H9 (cell line): ENCODE measurements around the gene MAPK8IP3. TPM values are rescaled to one million over a fixed set of nuclear protein-coding genes. Genes with fewer than 3 reads are reported as not detected.

ENCODE experiments used
- DNase-seq: peaks from one replicate; pipeline ENCODE4 v3.0.0-alpha.2; 2017
- H2AFZ ChIP-seq: one replicate; pipeline ENCODE4 v1.6.1; 2013; ENCODE audit warnings: mild to moderate bottlenecking, low read length, control low read depth, moderate library complexity
- H2AK5ac ChIP-seq: 2 replicates; pipeline ENCODE4 v1.6.1; 2013; ENCODE audit warnings: low read length, control low read depth, mixed read lengths; ENCODE audit not compliant: insufficient read length
- H2BK120ac ChIP-seq: one replicate; pipeline ENCODE4 v1.6.1; 2013; ENCODE audit warnings: low read depth, mild to moderate bottlenecking, low read length, control low read depth, inconsistent platforms; ENCODE audit not compliant: poor library complexity, severe bottlenecking
- H2BK12ac ChIP-seq: 2 replicates; pipeline ENCODE4 v1.6.1; 2013; ENCODE audit warnings: low read length, control low read depth, mixed read lengths, low read depth; ENCODE audit not compliant: insufficient read length
- H2BK15ac ChIP-seq: 2 replicates; pipeline ENCODE4 v1.6.1; 2013; ENCODE audit warnings: low read depth, low read length, control low read depth
- H2BK20ac ChIP-seq: one replicate; pipeline ENCODE4 v1.6.1; 2013; ENCODE audit warnings: low read depth, mild to moderate bottlenecking, low read length, control low read depth, inconsistent platforms; ENCODE audit not compliant: poor library complexity, severe bottlenecking
- H2BK5ac ChIP-seq: 2 replicates; pipeline ENCODE4 v1.6.1; 2013; ENCODE audit warnings: low read length, control low read depth, mixed read lengths; ENCODE audit not compliant: insufficient read length
- H3K14ac ChIP-seq: 2 replicates; pipeline ENCODE4 v1.6.1; 2013; ENCODE audit warnings: low read length, control low read depth; ENCODE audit not compliant: insufficient read depth
- H3K18ac ChIP-seq: 2 replicates; pipeline ENCODE4 v1.6.1; 2013; ENCODE audit warnings: low read depth, mild to moderate bottlenecking, mixed read lengths, low read length, control low read depth; ENCODE audit not compliant: insufficient read length
- H3K23ac ChIP-seq: 2 replicates; pipeline ENCODE4 v1.6.1; 2013; ENCODE audit warnings: low read length, control low read depth, mixed read lengths, low read depth; ENCODE audit not compliant: insufficient read length
- H3K23me2 ChIP-seq: 2 replicates; pipeline ENCODE4 v1.6.1; 2013; ENCODE audit warnings: low read depth, mild to moderate bottlenecking, mixed read lengths, low read length, control low read depth; ENCODE audit not compliant: insufficient read length, poor library complexity, severe bottlenecking
- H3K27ac ChIP-seq: 2 replicates; pipeline ENCODE4 v1.5.1; 2013; ENCODE audit warnings: low read length, control low read depth, mixed read lengths, low read depth; ENCODE audit not compliant: insufficient read length
- H3K27me3 ChIP-seq: 2 replicates; pipeline ENCODE4 v1.6.1; 2013; ENCODE audit warnings: low read length, control low read depth, inconsistent platforms; ENCODE audit not compliant: insufficient read depth
- H3K4ac ChIP-seq: 2 replicates; pipeline ENCODE4 v1.6.1; 2013; ENCODE audit warnings: low read depth, mild to moderate bottlenecking, control low read depth, inconsistent platforms, low read length, moderate library complexity
- H3K4me1 ChIP-seq: 2 replicates; pipeline ENCODE4 v1.6.1; 2013; ENCODE audit warnings: low read length, control low read depth, inconsistent platforms; ENCODE audit not compliant: insufficient read depth
- H3K4me2 ChIP-seq: 2 replicates; pipeline ENCODE4 v1.6.1; 2013; ENCODE audit warnings: low read length, control low read depth, mixed read lengths; ENCODE audit not compliant: insufficient read length, insufficient read depth
- H3K56ac ChIP-seq: 2 replicates; pipeline ENCODE4 v1.6.1; 2013; ENCODE audit warnings: low read depth, mild to moderate bottlenecking, mixed read lengths, low read length, control low read depth; ENCODE audit not compliant: insufficient read length
- H3K79me1 ChIP-seq: 2 replicates; pipeline ENCODE4 v1.6.1; 2013; ENCODE audit warnings: low read depth, mild to moderate bottlenecking, moderate library complexity, low read length, control low read depth, inconsistent platforms; ENCODE audit not compliant: insufficient read depth, poor library complexity, severe bottlenecking
- H3K79me2 ChIP-seq: 2 replicates; pipeline ENCODE4 v1.6.1; 2013; ENCODE audit warnings: low read length, control low read depth, inconsistent platforms; ENCODE audit not compliant: insufficient read depth
- H3K9ac ChIP-seq: 2 replicates; pipeline ENCODE4 v1.6.1; 2013; ENCODE audit warnings: low read length, control low read depth, mixed read lengths; ENCODE audit not compliant: insufficient read length; ENCODE audit errors: extremely low read depth
- H3K9me3 ChIP-seq: one replicate; pipeline ENCODE4 v1.6.1; 2013; ENCODE audit warnings: low read depth, low read length, inconsistent platforms; ENCODE audit not compliant: control insufficient read depth
- H3T11ph ChIP-seq: one replicate; pipeline ENCODE4 v1.6.1; 2013; ENCODE audit warnings: mild to moderate bottlenecking, low read length, control low read depth, inconsistent platforms
- H4K20me1 ChIP-seq: one replicate; pipeline ENCODE4 v1.6.1; 2013; ENCODE audit not compliant: control insufficient read depth, insufficient read length, insufficient read depth
- H4K5ac ChIP-seq: 2 replicates; pipeline ENCODE4 v1.6.1; 2013; ENCODE audit warnings: low read depth, mild to moderate bottlenecking, mixed read lengths, low read length, control low read depth; ENCODE audit not compliant: insufficient read length
- H4K8ac ChIP-seq: replicated peaks from 2 replicates; pipeline ENCODE4 v1.6.1; 2013; ENCODE audit warnings: low read length, control low read depth, mixed read lengths, low read depth; ENCODE audit not compliant: insufficient read length
- H4K91ac ChIP-seq: 2 replicates; pipeline ENCODE4 v1.6.1; 2013; ENCODE audit warnings: low read depth, mild to moderate bottlenecking, moderate library complexity, mixed read lengths, low read length, control low read depth; ENCODE audit not compliant: insufficient read length
- H3K27ac Mint-ChIP-seq, 3 experiments: 2 replicates in 2 of 3; 3 replicates in 1 of 3; pipeline ENCODE4 v1.8.0; 2020 to 2021; ENCODE audit warnings: mixed read lengths in 3 of 3, mild to moderate bottlenecking in 1 of 3, moderate library complexity in 1 of 3
- H3K27me3 Mint-ChIP-seq: 2 replicates; pipeline ENCODE4 v1.8.0; 2021; ENCODE audit warnings: low read depth, mild to moderate bottlenecking, moderate library complexity, mixed read lengths
- H3K36me3 Mint-ChIP-seq, 3 experiments: 2 replicates in 2 of 3; 3 replicates in 1 of 3; pipeline ENCODE4 v1.8.0; 2020 to 2021; ENCODE audit warnings: low read depth in 3 of 3, mixed read lengths in 3 of 3; ENCODE audit not compliant: insufficient read depth in 1 of 3
- H3K4me1 Mint-ChIP-seq, 2 experiments: 2 replicates each; pipeline ENCODE4 v1.8.0; 2020; ENCODE audit warnings: mixed read lengths in 2 of 2
- H3K4me3 Mint-ChIP-seq, 2 experiments: 2 replicates in 1 of 2; 3 replicates in 1 of 2; pipeline ENCODE4 v1.8.0; 2020 to 2021; ENCODE audit warnings: mild to moderate bottlenecking in 2 of 2, mixed read lengths in 2 of 2, moderate library complexity in 1 of 2
- H3K9me3 Mint-ChIP-seq, 2 experiments: 2 replicates in 1 of 2; 3 replicates in 1 of 2; pipeline ENCODE4 v1.8.0; 2020; ENCODE audit warnings: mild to moderate bottlenecking in 2 of 2, mixed read lengths in 2 of 2, moderate library complexity in 1 of 2
- CTCF ChIP-seq: fragments of 200-600 bp; sonication (generic); conservative IDR thresholded peaks from 3 replicates; pipeline ENCODE4 v1.8.0; 2021; ENCODE audit warnings: antibody characterized with exemption, mild to moderate bottlenecking
- WGBS: extraction: QIAGEN DNeasy Blood & Tissue Kit; methylation state at CpG from one replicate; pipeline ENCODE4 v1.1.7; 2013; ENCODE audit warnings: missing lambda C conversion rate, low lambda C conversion rate, mixed read lengths; ENCODE audit not compliant: insufficient read length; ENCODE audit errors: extremely low coverage; 5-methylcytosine and 5-hydroxymethylcytosine counted together
- total RNA-seq: library from RNA; stranded (reverse); gene quantifications from 2 replicates; pipeline ENCODE4 v1.2.1, GENCODE V29; 2021

MAPK8IP3 gene
- total RNA-seq, 1 experiment from 2014 or later, result 51.3 TPM

- Mint-ChIP-seq H3K36me3 (peaks cover 15 to 32% (median 16%) of the 10 kb centered on the region in 3 experiments; a peak in 6 of 7 replicates), H3K27me3 (no peaks in the 10 kb centered on the region), H3K27ac (no peak overlapping the region), H3K9me3 (peaks cover 2 to 4% of the 10 kb centered on the region in 2 experiments; a peak in 2 of 5 replicates), H3K4me3 (no peak overlapping the region), H3K4me1 (no peaks in the 10 kb centered on the region)
- H3K9me3 ChIP-seq, result no peaks in the 10 kb centered on the region
- no peaks in the 10 kb centered on the region for H4K20me1 ChIP-seq
- no peak overlapping the region for H3K14ac ChIP-seq
- H3K27me3 ChIP-seq, result no peaks in the 10 kb centered on the region
- H2AFZ ChIP-seq, result no peak overlapping the region
- H3K56ac ChIP-seq, result no peak overlapping the region
- H3K4ac ChIP-seq, result no peak overlapping the region
- H2BK15ac ChIP-seq, result no peak overlapping the region
- no peak overlapping the region for H2AK5ac ChIP-seq
- H3K23me2 ChIP-seq, result no peaks in the 10 kb centered on the region
- H2BK12ac ChIP-seq, result no peak overlapping the region
- no peak overlapping the region for H2BK20ac ChIP-seq
- H3K18ac ChIP-seq, result no peak overlapping the region
- TF ChIP-seq CTCF, result no peak
- H4K5ac ChIP-seq, result no peak overlapping the region
- H4K91ac ChIP-seq, result no peak overlapping the region
- no peaks in the 10 kb centered on the region for H3K4me1 ChIP-seq
- no peak overlapping the region for H2BK120ac ChIP-seq
- H3T11ph ChIP-seq, result no peak overlapping the region
- no CpG with 5 or more reads among the region's 10 CpGs for WGBS
- H3K27ac ChIP-seq, result no peak overlapping the region
- no peaks in the 10 kb centered on the region for H3K79me1 ChIP-seq
- H2BK5ac ChIP-seq, result no peak overlapping the region
- DNase-seq, result no peak
- H3K79me2 ChIP-seq, result no peaks in the 10 kb centered on the region
- no peak overlapping the region for H3K23ac ChIP-seq
- H4K8ac ChIP-seq, result no peak overlapping the region
- no peak overlapping the region for H3K9ac ChIP-seq
- no peak overlapping the region for H3K4me2 ChIP-seq
Measured at GRCh38 chr16:1807626-1808025, 101.6 kb downstream of the MAPK8IP3 start.
